Ovary (tissue), 10 donors: ENCODE measurements around the gene BLTP3B. TPM values are rescaled to one million over a fixed set of nuclear protein-coding genes. Genes with fewer than 3 reads are reported as not detected.
"Not testable (repeated sequence)": the region's sequence is repeated elsewhere in the genome, so short reads cannot be mapped to it uniquely, and the experiment has no call there.

Experiments
- DNase-seq, 5 donors: peaks; one replicate each; pipeline ENCODE4 v3.0.0-alpha.2; 2019 to 2020
- H3K27ac ChIP-seq, 2 donors: fragments of 200-600 bp; one replicate each; pipeline versions ENCODE4 v1.5.1 to v1.8.0; 2019 to 2022
- H3K27me3 ChIP-seq: fragments of 200-600 bp; one replicate; pipeline ENCODE4 v1.8.0; 2022
- H3K36me3 ChIP-seq: fragments of 200-600 bp; sonication (generic); one replicate; pipeline ENCODE4 v1.5.1; 2019
- H3K4me1 ChIP-seq: one replicate; pipeline ENCODE4 v1.8.1; 2013; ENCODE audit warnings: mild to moderate bottlenecking, moderate library complexity; ENCODE audit not compliant: insufficient read depth
- H3K4me3 ChIP-seq: fragments of 200-600 bp; sonication (generic); one replicate; pipeline ENCODE4 v1.5.1; 2017
- H3K9me3 ChIP-seq, 2 donors: fragments of 200-600 bp in 1 of 2; sonication (generic) in 1 of 2; one replicate each; pipeline versions ENCODE4 v1.5.1 to v1.8.1; 2013 to 2019; ENCODE audit warnings: mild to moderate bottlenecking in 1 of 2, moderate library complexity in 1 of 2
- CTCF ChIP-seq, 3 donors: fragments of 450-650 bp in 2 of 3; fragments of 200-600 bp in 1 of 3; IDR thresholded peaks; one replicate each; pipeline versions ENCODE4 v1.5.1 to v1.8.0; 2016 to 2022; ENCODE audit warnings: antibody characterized with exemption in 3 of 3, mild to moderate bottlenecking in 1 of 3
- EP300 ChIP-seq: sonication (generic); formaldehyde crosslinking; IDR thresholded peaks from one replicate; pipeline ENCODE4 v1.6.1; 2017; ENCODE audit warnings: antibody characterized with exemption
- POLR2A ChIP-seq: fragments of 450-650 bp; IDR thresholded peaks from one replicate; pipeline ENCODE4 v1.6.1; 2017; ENCODE audit warnings: antibody characterized with exemption, mild to moderate bottlenecking, moderate library complexity
- WGBS, 3 donors: extraction: QIAGEN DNeasy Blood & Tissue Kit in 1 of 3; methylation state at CpG; one replicate each; pipeline versions ENCODE4 v1.1.5 to v1.1.7; 2013 to 2017; 5-methylcytosine and 5-hydroxymethylcytosine counted together
- intact Hi-C, 4 donors: fragments of 100-400 bp; cut with DNase I; formaldehyde crosslinking; loops; one replicate each; pipeline versions ENCODE4 v1.11.0 to v1.15.1; 2022 to 2023
- long read RNA-seq, 3 donors: library from polyadenylated mRNA in 2 of 3; unstranded in 2 of 3; transcript quantifications; one replicate each; pipeline ENCODE4 v2.0.0 and lab custom pipeline, GENCODE V29; 2021 to 2026
- polyA plus RNA-seq, 2 donors: library from polyadenylated mRNA; stranded (reverse); fragments of 200-250 nt in 1 of 2; fragments of 350-450 nt in 1 of 2; fragmentation: Illumina TruSeq in 1 of 2; extraction: RNeasy Lipid Tissue Mini Kit (QIAGEN cat#74804) in 1 of 2; gene quantifications; one replicate each; pipeline ENCODE4 v1.2.3, GENCODE V29; 2013 to 2014
- total RNA-seq, 7 donors: library from RNA; depleted of rRNA in 2 of 7; stranded (reverse); fragments of >200 nt in 2 of 7; fragmentation: NEBNext Ultra II Directional in 3 of 7; extraction: Animal tissue kit (Norgen Biotek cat#: 25700) in 3 of 7; gene quantifications; one replicate each; pipeline versions ENCODE4 v1.1.0 to v1.2.4, GENCODE V29; 2016 to 2023
- donor health status: DM: no; HTN: no; CAD: no; lungs with moderate emphysema.
- donor health status: DM: no; HTN: no; CAD: no.
- donor health status: Bipolar disorder and iron deficiency.
- donor health status: DM: yes; HTN: yes; CAD: no.
- donor health status: DM: no; HTN: no; CAD: no.
- donor health status: DM: yes; HTN: yes; CAD: no.

BLTP3B gene
- 10 to 100 TPM; 18.2 to 25.6 (median 23.1) TPM for total RNA-seq
- 1 to 10 TPM; 6.5 to 10.0 TPM for polyA plus RNA-seq
- long read RNA-seq, donor 1, partial matches to known transcripts, result 21 of 28 reads
- long read RNA-seq, donor 1, other reads (novel, unspliced or antisense), result 7 of 28 reads
- long read RNA-seq, donor 2, full-length matches to known transcripts, result 1 of 1 reads
- long read RNA-seq, donor 2, partial matches to known transcripts, result 0 of 1 reads
- long read RNA-seq, donor 2, other reads (novel, unspliced or antisense), result 0 of 1 reads
- long read RNA-seq, donor 3, full-length matches to known transcripts, result 11 of 14 reads
- long read RNA-seq, donor 3, partial matches to known transcripts, result 1 of 14 reads
- long read RNA-seq, donor 3, other reads (novel, unspliced or antisense), result 2 of 14 reads

GRCh38 chr12:100142851-100143559 lies at the start of gene BLTP3B:
Gene BLTP3B (minus strand): TSS chr12:100142874. CDS start chr12:100142635, 239 bp downstream.
- TF ChIP-seq POLR2A (no peak), CTCF (IDR thresholded peaks at IDR 0.05) (no peak), EP300 (no peak)
- H3K27ac ChIP-seq, result peak within 1 kb of the TSS; percentile 97 to 98
- peak within 1 kb of the TSS; percentile 98 for H3K4me3 ChIP-seq
- H3K4me1 ChIP-seq, result peaks cover 1% of the 10 kb centered on the region
- DNase-seq, result peak; percentile 88 to 94 (median 92)
- H3K9me3 ChIP-seq, result no peaks in the 10 kb centered on the region
- H3K36me3 ChIP-seq, result no peaks in the 10 kb centered on the region
- no peaks in the 10 kb centered on the region for H3K27me3 ChIP-seq
- 22 to 24% (median 24%) methylated on average over 35 of the region's 35 CpGs for WGBS, 3 donors
- intact Hi-C loops, result no loop called here

GRCh38 chr12:100189636-100190394 lies 47.1 kb upstream of the BLTP3B start:
- no peaks in the 10 kb centered on the region for H3K9me3 ChIP-seq
- H3K27me3 ChIP-seq, result no peaks in the 10 kb centered on the region
- no peak for TF ChIP-seq EP300
- no peak for TF ChIP-seq CTCF (IDR thresholded peaks at IDR 0.05)
- no peak for TF ChIP-seq POLR2A
- 90 to 93% (median 91%) methylated on average over 13 of the region's 13 CpGs for WGBS, 3 donors
- H3K27ac ChIP-seq, result no peak overlapping the region
- H3K36me3 ChIP-seq, result no peaks in the 10 kb centered on the region
- intact Hi-C loops, result no loop called here
- no peak for DNase-seq
- no peak overlapping the region for H3K4me3 ChIP-seq
- peaks cover 2% of the 10 kb centered on the region for H3K4me1 ChIP-seq

DNA sequence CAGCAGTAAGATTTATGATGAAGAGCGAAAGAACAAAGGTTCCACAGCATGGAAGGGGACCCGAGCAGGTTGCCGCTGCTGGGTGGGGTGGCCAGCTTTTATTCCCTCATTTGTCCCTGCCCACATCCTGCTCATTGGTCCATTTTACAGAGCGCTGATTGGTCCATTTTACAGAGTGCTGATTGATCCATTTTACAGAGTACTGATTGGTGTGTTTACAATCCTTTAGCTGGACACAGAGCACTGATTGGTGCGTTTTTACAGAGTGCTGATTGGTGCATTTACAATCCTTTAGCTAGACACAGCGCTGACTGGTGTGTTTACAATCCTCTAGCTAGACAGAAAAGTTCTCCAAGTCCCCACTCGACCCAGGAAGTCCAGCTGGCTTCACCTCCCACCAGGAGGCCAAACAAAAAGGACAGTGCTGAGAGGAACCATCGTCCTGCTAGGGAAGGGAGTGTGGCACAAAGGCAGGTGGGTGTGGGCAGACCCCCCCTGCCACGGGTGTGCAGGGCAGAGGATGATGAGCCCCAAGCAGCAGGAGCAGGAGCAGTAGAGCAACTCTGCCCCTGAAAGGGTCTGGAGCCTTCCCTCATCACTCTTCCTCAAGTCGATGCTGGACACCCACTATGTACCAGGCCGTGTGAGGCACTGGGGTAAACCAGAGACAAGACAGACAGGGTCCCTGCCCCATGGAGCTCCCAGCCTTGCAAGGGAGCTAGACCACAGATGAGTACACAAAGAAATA lies 46.4 kb upstream of the BLTP3B start:
- H3K27me3 ChIP-seq, H3K36me3 ChIP-seq, H3K9me3 ChIP-seq, intact Hi-C loops, H3K4me1 ChIP-seq, H3K4me3 ChIP-seq, DNase-seq, H3K27ac ChIP-seq: not testable (repeated sequence)
- WGBS, 3 donors, result 86 to 92% (median 89%) methylated on average over 11 of the region's 11 CpGs

DNA sequence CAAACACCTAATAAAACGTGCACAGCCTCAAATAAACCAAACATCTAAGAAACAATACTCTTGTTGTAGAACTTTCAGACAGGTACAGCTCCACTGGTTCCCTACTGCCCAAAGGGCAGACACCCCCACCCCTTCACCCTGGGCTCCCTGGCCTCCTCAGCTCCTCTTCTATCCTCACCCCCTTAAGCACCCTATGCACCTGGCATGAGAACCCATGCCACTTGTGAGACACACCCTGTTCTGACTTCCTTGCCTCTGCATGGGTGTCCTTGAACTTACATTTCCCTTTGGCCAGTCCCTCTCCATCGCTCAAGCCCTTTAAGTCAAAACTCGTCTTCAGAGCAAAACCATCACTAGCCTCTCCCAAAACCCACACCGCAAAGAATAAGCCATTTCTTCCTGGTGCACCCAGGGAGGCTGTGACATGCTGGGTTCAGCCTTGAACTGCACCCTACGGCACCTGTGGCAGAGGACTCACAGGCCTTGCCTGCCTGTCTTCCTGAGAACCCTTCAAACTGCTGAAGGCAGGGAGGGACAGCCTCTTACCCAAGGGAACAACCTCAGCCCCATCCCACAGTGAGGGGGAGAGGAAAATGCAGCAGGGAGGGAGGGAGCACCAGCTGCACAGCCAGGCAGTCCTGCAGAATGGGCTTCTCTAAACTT lies 45.3 kb upstream of the BLTP3B start:
- DNase-seq, result no peak

More for the DNA sequence above, 45.3 kb upstream of the BLTP3B start:
- Histone ChIP-seq H3K27ac (no peak overlapping the region), H3K4me3 (no peak overlapping the region), H3K9me3 (no peaks in the 10 kb centered on the region), H3K4me1 (peaks cover 2% of the 10 kb centered on the region), H3K36me3 (no peaks in the 10 kb centered on the region), H3K27me3 (no peaks in the 10 kb centered on the region)
- TF ChIP-seq POLR2A, result no peak
- no peak for TF ChIP-seq EP300
- TF ChIP-seq CTCF (IDR thresholded peaks at IDR 0.05), result no peak
- 89 to 96% (median 92%) methylated on average over 5 of the region's 5 CpGs for whole genome bisulfite sequencing, 3 donors
- intact Hi-C loops, result no loop called here
